IPS-18a (cell line): ENCODE results near the gene RUVBL2.
A peak's percentile ranks its signal among the peaks of the same experiment; 100 is the strongest.

Experiments used
- H3K27ac ChIP-seq: one replicate; pipeline ENCODE4 v1.5.1; 2013; ENCODE audit warnings: low read length
- H3K27me3 ChIP-seq: one replicate; pipeline ENCODE4 v1.6.1; 2013; ENCODE audit warnings: mild to moderate bottlenecking, low read length; ENCODE audit not compliant: control insufficient read depth, insufficient read depth
- H3K36me3 ChIP-seq: one replicate; pipeline ENCODE4 v1.6.1; 2013; ENCODE audit warnings: low read depth, low read length; ENCODE audit not compliant: control insufficient read depth
- H3K4me1 ChIP-seq: one replicate; pipeline ENCODE4 v1.6.1; 2013; ENCODE audit warnings: low read depth, low read length; ENCODE audit not compliant: control insufficient read depth
- H3K4me3 ChIP-seq: one replicate; pipeline ENCODE4 v1.5.1; 2013; ENCODE audit warnings: low read length
- H3K9ac ChIP-seq: one replicate; pipeline ENCODE4 v1.6.1; 2013; ENCODE audit warnings: mild to moderate bottlenecking, low read length, moderate library complexity
- H3K9me3 ChIP-seq: one replicate; pipeline ENCODE4 v1.6.1; 2013; ENCODE audit warnings: low read depth, low read length; ENCODE audit not compliant: control insufficient read depth

Gene RUVBL2

GRCh38 chr19:48993175-48994034, at the start of gene RUVBL2, which contains the start of gene GYS1:
RUVBL2 (plus strand) TSS chr19:48993887; CDS start chr19:48993912, 25 bp downstream.
GYS1 (minus strand) TSS chr19:48993309; CDS start chr19:48993112, 197 bp downstream.
- Histone ChIP-seq H3K27ac (peak within 1 kb of the TSS; percentile 46), H3K4me3 (peak within 1 kb of the TSS; percentile 85), H3K4me1 (no peaks in the 10 kb centered on the region), H3K36me3 (peaks cover 5% of the 10 kb centered on the region), H3K27me3 (no peaks in the 10 kb centered on the region), H3K9ac (peak within 1 kb of the TSS; percentile 73), H3K9me3 (no peaks in the 10 kb centered on the region)

GRCh38 chr19:48945415-48945814, 48.3 kb upstream of the RUVBL2 start:
- no peaks in the 10 kb centered on the region for H3K9me3 ChIP-seq
- H3K4me1 ChIP-seq = no peaks in the 10 kb centered on the region
- no peak overlapping the region for H3K27ac ChIP-seq

GRCh38 chr19:48945817-48946216, 47.9 kb upstream of the RUVBL2 start:
- H3K9me3 ChIP-seq = no peaks in the 10 kb centered on the region
- H3K9ac ChIP-seq = no peak overlapping the region
- no peak overlapping the region for H3K27ac ChIP-seq
- no peaks in the 10 kb centered on the region for H3K36me3 ChIP-seq
- no peak overlapping the region for H3K4me3 ChIP-seq
- H3K4me1 ChIP-seq = no peaks in the 10 kb centered on the region
- no peaks in the 10 kb centered on the region for H3K27me3 ChIP-seq

More at GRCh38 chr19:48945415-48945814, 48.3 kb upstream of the RUVBL2 start:
- Histone ChIP-seq H3K9ac (no peak overlapping the region), H3K36me3 (no peaks in the 10 kb centered on the region), H3K27me3 (no peaks in the 10 kb centered on the region), H3K4me3 (no peak overlapping the region)

GRCh38 chr19:48946463-48947257, 47.0 kb upstream of the RUVBL2 start:
- no peaks in the 10 kb centered on the region for H3K27me3 ChIP-seq
- H3K4me1 ChIP-seq = no peaks in the 10 kb centered on the region
- no peaks in the 10 kb centered on the region for H3K36me3 ChIP-seq
- H3K9ac ChIP-seq = no peak overlapping the region
- H3K27ac ChIP-seq = no peak overlapping the region
- no peak overlapping the region for H3K4me3 ChIP-seq
- no peaks in the 10 kb centered on the region for H3K9me3 ChIP-seq

- no peak overlapping the region for H3K4me3 ChIP-seq
- no peaks in the 10 kb centered on the region for H3K4me1 ChIP-seq
- H3K27ac ChIP-seq = no peak overlapping the region
- no peaks in the 10 kb centered on the region for H3K27me3 ChIP-seq
- no peaks in the 10 kb centered on the region for H3K36me3 ChIP-seq
- no peak overlapping the region for H3K9ac ChIP-seq
- H3K9me3 ChIP-seq = no peaks in the 10 kb centered on the region
Observed at GRCh38 chr19:48947258-48947542, 46.5 kb upstream of the RUVBL2 start.

GRCh38 chr19:48950159-48950558, 43.5 kb upstream of the RUVBL2 start:
- Histone ChIP-seq H3K4me3 (no peak overlapping the region), H3K27ac (no peak overlapping the region), H3K36me3 (no peaks in the 10 kb centered on the region), H3K27me3 (no peaks in the 10 kb centered on the region), H3K9me3 (no peaks in the 10 kb centered on the region), H3K9ac (no peak overlapping the region), H3K4me1 (no peaks in the 10 kb centered on the region)

- H3K27me3 ChIP-seq = no peaks in the 10 kb centered on the region
- no peaks in the 10 kb centered on the region for H3K9me3 ChIP-seq
- H3K9ac ChIP-seq = no peak overlapping the region
- H3K4me3 ChIP-seq = no peak overlapping the region
- H3K27ac ChIP-seq = no peak overlapping the region
- no peaks in the 10 kb centered on the region for H3K4me1 ChIP-seq
- peaks cover under 1% of the 10 kb centered on the region for H3K36me3 ChIP-seq
Observed at GRCh38 chr19:48950830-48951519, 42.7 kb upstream of the RUVBL2 start.

GRCh38 chr19:48953141-48953540, 40.5 kb upstream of the RUVBL2 start:
- no peak overlapping the region for H3K4me3 ChIP-seq
- H3K27me3 ChIP-seq = no peaks in the 10 kb centered on the region
- H3K9me3 ChIP-seq = no peaks in the 10 kb centered on the region
- no peak overlapping the region for H3K27ac ChIP-seq
- no peaks in the 10 kb centered on the region for H3K4me1 ChIP-seq
- H3K9ac ChIP-seq = no peak overlapping the region
- peaks cover 6% of the 10 kb centered on the region for H3K36me3 ChIP-seq

GRCh38 chr19:48953990-48954594, 39.6 kb upstream of the RUVBL2 start:
- peak overlapping the region; percentile 79 for H3K4me3 ChIP-seq
- peak overlapping the region; percentile 62 for H3K9ac ChIP-seq
- H3K36me3 ChIP-seq = peaks cover 6% of the 10 kb centered on the region
- no peak overlapping the region for H3K27ac ChIP-seq
- H3K9me3 ChIP-seq = no peaks in the 10 kb centered on the region
- H3K4me1 ChIP-seq = no peaks in the 10 kb centered on the region
- no peaks in the 10 kb centered on the region for H3K27me3 ChIP-seq

- peak within 1 kb of the TSS; percentile 78 for H3K9ac ChIP-seq
- peak within 1 kb of the TSS; percentile 79 for H3K4me3 ChIP-seq
- H3K4me1 ChIP-seq = no peaks in the 10 kb centered on the region
- no peaks in the 10 kb centered on the region for H3K27me3 ChIP-seq
- peaks cover 6% of the 10 kb centered on the region for H3K36me3 ChIP-seq
- H3K27ac ChIP-seq = no peak within 1 kb of the TSS
- no peaks in the 10 kb centered on the region for H3K9me3 ChIP-seq
Observed at GRCh38 chr19:48954595-48955307, 38.9 kb upstream of the RUVBL2 start, which contains the start of gene BAX. BAX (plus strand) TSS chr19:48954875; CDS start chr19:48954929, 54 bp downstream.
